ENCODE results near the gene RNF213. TPM values are rescaled to one million over a fixed set of nuclear protein-coding genes. Genes with fewer than 3 reads are reported as not detected.

Gene RNF213
- total RNA-seq, 1 donor from 2014 or later = 47.3 TPM

- no peaks in the 10 kb centered on the region for H3K27me3 Mint-ChIP-seq
- H3K9me3 Mint-ChIP-seq = no peaks in the 10 kb centered on the region
- no peak for DNase-seq (ENCODE audit: extremely low spot score, unreplicated experiment)
- H3K4me1 Mint-ChIP-seq (ENCODE audit: unreplicated experiment) = no peaks in the 10 kb centered on the region
- H3K4me3 Mint-ChIP-seq = no peak overlapping the region
- H3K36me3 Mint-ChIP-seq = peaks cover 4% of the 10 kb centered on the region
- no peak overlapping the region for H3K27ac Mint-ChIP-seq
- TF ChIP-seq, protein P1, sequence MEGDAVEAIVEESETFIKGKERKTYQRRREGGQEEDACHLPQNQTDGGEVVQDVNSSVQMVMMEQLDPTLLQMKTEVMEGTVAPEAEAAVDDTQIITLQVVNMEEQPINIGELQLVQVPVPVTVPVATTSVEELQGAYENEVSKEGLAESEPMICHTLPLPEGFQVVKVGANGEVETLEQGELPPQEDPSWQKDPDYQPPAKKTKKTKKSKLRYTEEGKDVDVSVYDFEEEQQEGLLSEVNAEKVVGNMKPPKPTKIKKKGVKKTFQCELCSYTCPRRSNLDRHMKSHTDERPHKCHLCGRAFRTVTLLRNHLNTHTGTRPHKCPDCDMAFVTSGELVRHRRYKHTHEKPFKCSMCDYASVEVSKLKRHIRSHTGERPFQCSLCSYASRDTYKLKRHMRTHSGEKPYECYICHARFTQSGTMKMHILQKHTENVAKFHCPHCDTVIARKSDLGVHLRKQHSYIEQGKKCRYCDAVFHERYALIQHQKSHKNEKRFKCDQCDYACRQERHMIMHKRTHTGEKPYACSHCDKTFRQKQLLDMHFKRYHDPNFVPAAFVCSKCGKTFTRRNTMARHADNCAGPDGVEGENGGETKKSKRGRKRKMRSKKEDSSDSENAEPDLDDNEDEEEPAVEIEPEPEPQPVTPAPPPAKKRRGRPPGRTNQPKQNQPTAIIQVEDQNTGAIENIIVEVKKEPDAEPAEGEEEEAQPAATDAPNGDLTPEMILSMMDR (conservative IDR thresholded peaks at IDR 0.05) = no peak
Observed at GRCh38 chr17:80248894-80249710, 11.6 kb upstream of the RNF213 start.

GRCh38 chr17:80251966-80252365, 8.7 kb upstream of the RNF213 start:
- TF ChIP-seq, protein P1 (conservative IDR thresholded peaks at IDR 0.05) = no peak
- H3K9me3 Mint-ChIP-seq = no peaks in the 10 kb centered on the region
- H3K4me1 Mint-ChIP-seq (ENCODE audit: unreplicated experiment) = no peaks in the 10 kb centered on the region
- H3K36me3 Mint-ChIP-seq = no peaks in the 10 kb centered on the region
- DNase-seq (ENCODE audit: extremely low spot score, unreplicated experiment) = no peak
- H3K4me3 Mint-ChIP-seq = no peak overlapping the region
- H3K27ac Mint-ChIP-seq = peak overlapping the region; percentile 50
- no peaks in the 10 kb centered on the region for H3K27me3 Mint-ChIP-seq

DNA sequence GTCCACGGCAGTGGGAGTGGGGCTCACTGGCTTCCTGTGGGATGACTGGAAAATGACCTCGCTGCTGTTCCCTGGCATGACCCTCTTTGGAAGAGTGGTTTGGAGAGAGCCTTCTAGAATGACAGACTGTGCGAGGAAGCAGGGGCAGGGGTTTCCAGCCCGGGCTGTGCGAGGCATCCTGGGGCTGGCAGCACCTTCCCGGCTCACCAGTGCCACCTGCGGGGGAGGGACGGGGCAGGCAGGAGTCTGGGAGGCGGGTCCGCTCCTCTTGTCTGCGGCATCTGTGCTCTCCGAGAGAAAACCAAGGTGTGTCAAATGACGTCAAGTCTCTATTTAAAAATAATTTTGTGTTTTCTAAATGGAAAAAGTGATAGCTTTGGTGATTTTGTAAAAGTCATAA, 7.8 kb upstream of the RNF213 start:
- Mint-ChIP-seq H3K36me3 (no peaks in the 10 kb centered on the region), H3K4me1 (ENCODE audit: unreplicated experiment) (no peaks in the 10 kb centered on the region), H3K27ac (no peak overlapping the region), H3K27me3 (no peaks in the 10 kb centered on the region), H3K9me3 (no peaks in the 10 kb centered on the region), H3K4me3 (no peak overlapping the region)
- TF ChIP-seq, protein P1 (conservative IDR thresholded peaks at IDR 0.05) = peak; percentile 59
- DNase-seq (ENCODE audit: extremely low spot score, unreplicated experiment) = no peak

DNA sequence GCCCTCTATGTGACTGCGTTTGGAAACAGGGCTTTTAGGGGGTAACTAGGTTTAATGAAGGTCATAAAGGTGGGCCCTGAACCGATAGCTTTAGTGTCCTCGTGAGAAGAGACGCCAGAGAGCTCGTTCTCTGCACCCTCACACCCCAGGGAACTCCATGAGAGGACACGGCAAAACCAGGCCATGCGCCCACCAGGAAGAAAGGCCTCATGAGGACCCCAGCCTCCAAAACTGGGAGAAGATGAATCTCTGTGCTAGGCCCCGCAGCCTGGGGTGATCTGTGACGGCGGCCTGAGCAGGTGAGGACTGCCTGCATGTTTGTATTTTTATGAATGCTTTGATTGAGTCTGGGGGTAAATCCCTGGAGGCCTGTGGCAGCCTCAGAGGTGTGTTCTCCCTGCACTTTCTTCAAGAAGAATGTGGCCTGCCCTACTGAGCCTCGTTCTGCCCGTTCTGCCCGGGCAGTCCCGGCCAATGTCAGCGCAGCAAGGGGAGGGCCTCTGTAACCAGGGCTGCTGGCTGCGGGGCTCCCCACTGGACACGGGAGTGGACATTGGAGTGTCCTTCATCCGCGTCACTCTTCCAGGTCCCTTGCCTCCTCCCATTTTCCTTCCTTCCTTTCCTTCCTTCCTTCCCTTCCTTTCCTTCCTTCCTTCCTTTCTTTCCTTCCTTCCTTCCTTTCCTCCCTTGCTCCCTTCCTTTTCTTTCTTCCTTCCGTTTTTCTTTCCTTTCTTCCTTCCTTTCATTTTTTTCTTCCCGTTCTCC, 6.8 kb upstream of the RNF213 start:
- no peak overlapping the region for H3K4me3 Mint-ChIP-seq
- no peaks in the 10 kb centered on the region for H3K27me3 Mint-ChIP-seq
- H3K4me1 Mint-ChIP-seq (ENCODE audit: unreplicated experiment) = no peaks in the 10 kb centered on the region
- no peaks in the 10 kb centered on the region for H3K36me3 Mint-ChIP-seq
- TF ChIP-seq, protein P1 (conservative IDR thresholded peaks at IDR 0.05) = no peak
- no peaks in the 10 kb centered on the region for H3K9me3 Mint-ChIP-seq
- H3K27ac Mint-ChIP-seq = peak overlapping the region; percentile 87
- DNase-seq (ENCODE audit: extremely low spot score, unreplicated experiment) = no peak

DNA sequence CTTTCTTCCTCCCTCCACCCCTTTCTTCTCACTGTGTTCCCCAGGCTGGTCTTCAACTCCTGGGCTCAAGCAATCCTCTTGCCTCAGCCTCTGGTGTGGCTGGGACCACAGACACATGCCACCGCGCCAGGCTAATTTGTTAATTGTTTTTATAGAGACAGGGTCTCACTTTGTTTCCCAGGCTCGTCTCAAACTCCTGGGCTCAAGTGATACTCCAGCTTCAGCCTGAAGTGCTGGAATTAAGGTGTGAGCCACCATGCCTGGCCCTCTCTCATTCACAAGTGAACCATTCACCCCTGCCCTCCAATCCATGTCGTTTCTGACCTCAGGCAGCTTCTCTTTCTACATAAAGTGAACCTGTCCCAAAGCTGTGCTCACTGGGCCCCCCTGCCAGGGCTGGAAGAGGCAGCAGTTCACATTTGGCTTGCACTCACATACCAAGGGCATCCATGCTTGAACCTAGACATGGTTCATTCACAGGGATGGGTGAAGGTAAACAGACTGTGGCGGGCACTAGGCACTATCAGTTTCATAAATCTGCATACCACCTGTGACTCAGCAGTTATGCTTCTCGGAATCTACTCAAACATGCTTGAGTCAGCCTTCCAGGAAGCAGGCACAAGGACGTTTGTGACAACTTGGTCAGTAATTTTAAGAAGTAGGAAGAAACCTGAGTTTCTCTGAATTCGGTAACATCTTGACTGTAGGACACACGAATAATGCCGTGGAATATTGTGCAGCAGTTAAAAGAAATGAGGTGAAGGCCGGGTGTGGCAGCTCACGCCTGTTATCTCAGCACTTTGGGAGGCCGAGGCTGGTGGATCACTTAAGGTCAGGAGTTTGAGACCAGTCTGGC, 6.0 kb upstream of the RNF213 start:
- TF ChIP-seq, protein P1 (conservative IDR thresholded peaks at IDR 0.05) = no peak
- DNase-seq (ENCODE audit: extremely low spot score, unreplicated experiment) = no peak
- Mint-ChIP-seq H3K4me1 (ENCODE audit: unreplicated experiment) (no peaks in the 10 kb centered on the region), H3K9me3 (no peaks in the 10 kb centered on the region), H3K4me3 (peak overlapping the region; percentile 51), H3K36me3 (no peaks in the 10 kb centered on the region), H3K27ac (peak overlapping the region; percentile 87), H3K27me3 (no peaks in the 10 kb centered on the region)

Data from type B pancreatic cell (in vitro differentiated cells).